ENCODE measurements around the gene SLC4A1AP. TPM values are rescaled to one million over a fixed set of nuclear protein-coding genes. Genes with fewer than 3 reads are reported as not detected.
A peak's percentile ranks its signal among the peaks of the same experiment; 100 is the strongest.
"Not testable (repeated sequence)": the region's sequence is repeated elsewhere in the genome, so short reads cannot be mapped to it uniquely, and the experiment has no call there.

SLC4A1AP gene
- total RNA-seq, 1 experiment from 2014 or later: 33.8 TPM

- TF ChIP-seq CTCF (IDR thresholded peaks at IDR 0.05; ENCODE audit: insufficient read depth in 1 of 2, low read depth in 1 of 2, low read length in 1 of 2, severe bottlenecking in 1 of 2, unreplicated experiment in 1 of 2): no peak
- ChIA-PET CTCF (no interaction called here), POLR2A (interaction anchor here (2.3 kb wide), 1 partner anchor 17 kb away, joined by 8 read pairs; the partner anchor contains the start of genes SLC4A1AP and SUPT7L)
- Mint-ChIP-seq H3K27me3 (ENCODE audit: insufficient read depth, unreplicated experiment) (no peaks in the 10 kb centered on the region), H3K4me3 (ENCODE audit: unreplicated experiment) (no peak overlapping the region), H3K36me3 (ENCODE audit: insufficient read depth, unreplicated experiment) (peaks cover 56% of the 10 kb centered on the region), H3K27ac (ENCODE audit: unreplicated experiment) (no peak overlapping the region), H3K4me1 (ENCODE audit: low read depth, unreplicated experiment) (peaks cover 14% of the 10 kb centered on the region), H3K9me3 (ENCODE audit: unreplicated experiment) (no peaks in the 10 kb centered on the region)
- Histone ChIP-seq H3K27me3 (replicated peaks; ENCODE audit: control insufficient read depth, insufficient read depth, low read length) (no peaks in the 10 kb centered on the region), H3K4me1 (peaks cover 28% of the 10 kb centered on the region), H3K4me3 (ENCODE audit: low read depth, low read length) (no peak overlapping the region), H3K36me3 (ENCODE audit: control insufficient read depth, insufficient read depth, low read length) (no peaks in the 10 kb centered on the region), H3K9me3 (no peaks in the 10 kb centered on the region)
- intact Hi-C loops (cut with micrococcal nuclease; ENCODE audit: unreplicated experiment): no loop called here
- BruUV-seq (replicated peaks): no TSS peak
- DNase-seq: no peak
These were observed 16.9 kb downstream of the SLC4A1AP start for GRCh38 chr2:27680571-27680970.

- Mint-ChIP-seq H3K9me3 (ENCODE audit: unreplicated experiment) (no peaks in the 10 kb centered on the region), H3K27ac (ENCODE audit: unreplicated experiment) (peak overlapping the region; percentile 71)
- DNase-seq: peak in 1 of 2 experiments; percentile 26
These were observed 18.2 kb downstream of the SLC4A1AP start for GRCh38 chr2:27681841-27682240.

GRCh38 chr2:27682334-27682771 lies 18.7 kb downstream of the SLC4A1AP start:
- ChIA-PET POLR2A (interaction anchor here (0.6 to 2.3 kb wide), 5 partner anchors 18 to 93 kb away, joined by 3 to 8 read pairs (median 4); partner anchors contain the start of genes SLC4A1AP and SUPT7L), CTCF (interaction anchor here (0.7 to 3.7 kb wide), 7 partner anchors 9 to 283 kb away, joined by 3 to 29 read pairs (median 5); partner anchors contain the start of genes SLC4A1AP and SUPT7L)
- H3K4me3 ChIP-seq (ENCODE audit: low read depth, low read length); H3K27me3 Mint-ChIP-seq (ENCODE audit: insufficient read depth, unreplicated experiment); H3K4me3 Mint-ChIP-seq (ENCODE audit: unreplicated experiment); H3K9me3 Mint-ChIP-seq (ENCODE audit: unreplicated experiment); intact Hi-C loops (cut with micrococcal nuclease; ENCODE audit: unreplicated experiment); DNase-seq; H3K27me3 ChIP-seq (replicated peaks; ENCODE audit: control insufficient read depth, insufficient read depth, low read length); H3K36me3 ChIP-seq (ENCODE audit: control insufficient read depth, insufficient read depth, low read length); H3K9me3 ChIP-seq: not testable (repeated sequence)
- peaks cover 58% of the 10 kb centered on the region for H3K36me3 Mint-ChIP-seq (ENCODE audit: insufficient read depth, unreplicated experiment)
- TSS peak; percentile 28 for BruUV-seq (replicated peaks)
- peak overlapping the region; percentile 71 for H3K27ac Mint-ChIP-seq (ENCODE audit: unreplicated experiment)
- peaks cover 28% of the 10 kb centered on the region for H3K4me1 ChIP-seq
- peaks cover 14% of the 10 kb centered on the region for H3K4me1 Mint-ChIP-seq (ENCODE audit: low read depth, unreplicated experiment)

More at GRCh38 chr2:27681841-27682240, 18.2 kb downstream of the SLC4A1AP start:
- H3K27me3 Mint-ChIP-seq (ENCODE audit: insufficient read depth, unreplicated experiment): no peaks in the 10 kb centered on the region
- peaks cover 60% of the 10 kb centered on the region for H3K36me3 Mint-ChIP-seq (ENCODE audit: insufficient read depth, unreplicated experiment)
- peaks cover 14% of the 10 kb centered on the region for H3K4me1 Mint-ChIP-seq (ENCODE audit: low read depth, unreplicated experiment)
- Histone ChIP-seq H3K27me3 (replicated peaks; ENCODE audit: control insufficient read depth, insufficient read depth, low read length) (no peaks in the 10 kb centered on the region), H3K36me3 (ENCODE audit: control insufficient read depth, insufficient read depth, low read length) (no peaks in the 10 kb centered on the region), H3K9me3 (no peaks in the 10 kb centered on the region), H3K4me3 (ENCODE audit: low read depth, low read length) (no peak overlapping the region), H3K4me1 (peaks cover 28% of the 10 kb centered on the region)
- no peak overlapping the region for H3K4me3 Mint-ChIP-seq (ENCODE audit: unreplicated experiment)
- POLR2A ChIA-PET: interaction anchor here (0.6 to 2.3 kb wide), 3 partner anchors 18 to 72 kb away, joined by 3 to 8 read pairs (median 4); partner anchors contain the start of genes SLC4A1AP and SUPT7L
- intact Hi-C loops (cut with micrococcal nuclease; ENCODE audit: unreplicated experiment): no loop called here
- no peak for TF ChIP-seq CTCF (IDR thresholded peaks at IDR 0.05; ENCODE audit: insufficient read depth in 1 of 2, low read depth in 1 of 2, low read length in 1 of 2, severe bottlenecking in 1 of 2, unreplicated experiment in 1 of 2)
- BruUV-seq (replicated peaks): no TSS peak
- CTCF ChIA-PET: interaction anchor here (0.6 to 3.7 kb wide), 6 partner anchors 9 to 274 kb away, joined by 3 to 29 read pairs (median 4); no protein-coding TSS in a partner anchor

All from Caco-2 (cell line).